ENCODE results near the gene GTPBP4. TPM values are rescaled to one million over a fixed set of nuclear protein-coding genes. Genes with fewer than 3 reads are reported as not detected.

The GTPBP4 gene
- total RNA-seq, 1 donor from 2014 or later: 14.1 TPM

- Histone ChIP-seq H3K9me3 (ENCODE audit: control insufficient read depth in 3 of 3, low read length in 3 of 3) (no peaks in the 10 kb centered on the region), H3K27me3 (ENCODE audit: control insufficient read depth in 3 of 3, insufficient read depth in 3 of 3, low read length in 3 of 3) (no peaks in the 10 kb centered on the region), H3K4me1 (ENCODE audit: control insufficient read depth in 3 of 3, insufficient read depth in 3 of 3, low read length in 3 of 3) (peaks cover 16 to 33% (median 27%) of the 10 kb centered on the region in 3 donors), H3K36me3 (ENCODE audit: control insufficient read depth in 3 of 3, insufficient read depth in 3 of 3, low read length in 3 of 3) (peaks cover 0 to 3% (median 2%) of the 10 kb centered on the region in 3 donors), H3K27ac (ENCODE audit: low read depth, low read length) (peak overlapping the region; percentile 96), H3K9ac (ENCODE audit: low read depth in 1 of 3, low read length in 3 of 3) (peak overlapping the region; percentile 94 to 96 (median 94)), H3K4me3 (ENCODE audit: low read length in 3 of 3) (peak overlapping the region; percentile 87 to 96 (median 94))
These were observed 689 bp upstream of the GTPBP4 start for GRCh38 chr10:987620-987869.

GRCh38 chr10:988667-989545 is 672 bp downstream of the GTPBP4 start:
- H3K27ac ChIP-seq (ENCODE audit: low read depth, low read length): peak overlapping the region; percentile 96

GRCh38 chr10:990808-991207 is 2.6 kb downstream of the GTPBP4 start:
- H3K36me3 ChIP-seq (ENCODE audit: control insufficient read depth in 3 of 3, insufficient read depth in 3 of 3, low read length in 3 of 3): peaks cover 11 to 22% (median 20%) of the 10 kb centered on the region in 3 donors
- H3K9ac ChIP-seq (ENCODE audit: low read depth in 1 of 3, low read length in 3 of 3): no peak overlapping the region
- H3K9me3 ChIP-seq (ENCODE audit: control insufficient read depth in 3 of 3, low read length in 3 of 3): no peaks in the 10 kb centered on the region
- no peak overlapping the region for H3K27ac ChIP-seq (ENCODE audit: low read depth, low read length)
- H3K4me3 ChIP-seq (ENCODE audit: low read length in 3 of 3): no peak overlapping the region
- no peaks in the 10 kb centered on the region for H3K27me3 ChIP-seq (ENCODE audit: control insufficient read depth in 3 of 3, insufficient read depth in 3 of 3, low read length in 3 of 3)
- H3K4me1 ChIP-seq (ENCODE audit: control insufficient read depth in 3 of 3, insufficient read depth in 3 of 3, low read length in 3 of 3): peaks cover 16 to 27% (median 24%) of the 10 kb centered on the region in 3 donors

More at GRCh38 chr10:988667-989545, 672 bp downstream of the GTPBP4 start:
- H3K9me3 ChIP-seq (ENCODE audit: control insufficient read depth in 3 of 3, low read length in 3 of 3): no peaks in the 10 kb centered on the region
- no peaks in the 10 kb centered on the region for H3K27me3 ChIP-seq (ENCODE audit: control insufficient read depth in 3 of 3, insufficient read depth in 3 of 3, low read length in 3 of 3)
- H3K4me3 ChIP-seq (ENCODE audit: low read length in 3 of 3): peak overlapping the region; percentile 87 to 96 (median 94)
- peaks cover 16 to 33% (median 27%) of the 10 kb centered on the region in 3 donors for H3K4me1 ChIP-seq (ENCODE audit: control insufficient read depth in 3 of 3, insufficient read depth in 3 of 3, low read length in 3 of 3)
- H3K36me3 ChIP-seq (ENCODE audit: control insufficient read depth in 3 of 3, insufficient read depth in 3 of 3, low read length in 3 of 3): peaks cover 2 to 11% (median 9%) of the 10 kb centered on the region in 3 donors
- peak overlapping the region; percentile 94 to 96 (median 94) for H3K9ac ChIP-seq (ENCODE audit: low read depth in 1 of 3, low read length in 3 of 3)

- no peak overlapping the region for H3K27ac ChIP-seq (ENCODE audit: low read depth, low read length)
- no peak overlapping the region for H3K4me3 ChIP-seq (ENCODE audit: low read length in 3 of 3)
- H3K27me3 ChIP-seq (ENCODE audit: control insufficient read depth in 3 of 3, insufficient read depth in 3 of 3, low read length in 3 of 3): no peaks in the 10 kb centered on the region
- no peak overlapping the region for H3K9ac ChIP-seq (ENCODE audit: low read depth in 1 of 3, low read length in 3 of 3)
- no peaks in the 10 kb centered on the region for H3K9me3 ChIP-seq (ENCODE audit: control insufficient read depth in 3 of 3, low read length in 3 of 3)
- H3K36me3 ChIP-seq (ENCODE audit: control insufficient read depth in 3 of 3, insufficient read depth in 3 of 3, low read length in 3 of 3): peaks cover 25 to 36% (median 33%) of the 10 kb centered on the region in 3 donors
- H3K4me1 ChIP-seq (ENCODE audit: control insufficient read depth in 3 of 3, insufficient read depth in 3 of 3, low read length in 3 of 3): peaks cover 10 to 20% (median 15%) of the 10 kb centered on the region in 3 donors
These were observed 4.2 kb downstream of the GTPBP4 start for GRCh38 chr10:992467-992866.

GRCh38 chr10:992871-993270 is 4.6 kb downstream of the GTPBP4 start:
- peaks cover 8 to 16% (median 11%) of the 10 kb centered on the region in 3 donors for H3K4me1 ChIP-seq (ENCODE audit: control insufficient read depth in 3 of 3, insufficient read depth in 3 of 3, low read length in 3 of 3)
- peaks cover 29 to 39% (median 37%) of the 10 kb centered on the region in 3 donors for H3K36me3 ChIP-seq (ENCODE audit: control insufficient read depth in 3 of 3, insufficient read depth in 3 of 3, low read length in 3 of 3)
- no peak overlapping the region for H3K9ac ChIP-seq (ENCODE audit: low read depth in 1 of 3, low read length in 3 of 3)
- no peaks in the 10 kb centered on the region for H3K9me3 ChIP-seq (ENCODE audit: control insufficient read depth in 3 of 3, low read length in 3 of 3)
- H3K27ac ChIP-seq (ENCODE audit: low read depth, low read length): no peak overlapping the region
- H3K27me3 ChIP-seq (ENCODE audit: control insufficient read depth in 3 of 3, insufficient read depth in 3 of 3, low read length in 3 of 3): no peaks in the 10 kb centered on the region
- H3K4me3 ChIP-seq (ENCODE audit: low read length in 3 of 3): no peak overlapping the region

- H3K27me3 ChIP-seq (ENCODE audit: control insufficient read depth in 3 of 3, insufficient read depth in 3 of 3, low read length in 3 of 3): no peaks in the 10 kb centered on the region
- H3K4me1 ChIP-seq (ENCODE audit: control insufficient read depth in 3 of 3, insufficient read depth in 3 of 3, low read length in 3 of 3): peaks cover 0 to 6% (median under 1%) of the 10 kb centered on the region in 3 donors
- no peak overlapping the region for H3K4me3 ChIP-seq (ENCODE audit: low read length in 3 of 3)
- no peaks in the 10 kb centered on the region for H3K9me3 ChIP-seq (ENCODE audit: control insufficient read depth in 3 of 3, low read length in 3 of 3)
- H3K9ac ChIP-seq (ENCODE audit: low read depth in 1 of 3, low read length in 3 of 3): no peak overlapping the region
- peaks cover 50 to 57% (median 52%) of the 10 kb centered on the region in 3 donors for H3K36me3 ChIP-seq (ENCODE audit: control insufficient read depth in 3 of 3, insufficient read depth in 3 of 3, low read length in 3 of 3)
- H3K27ac ChIP-seq (ENCODE audit: low read depth, low read length): no peak overlapping the region
These were observed 6.8 kb downstream of the GTPBP4 start for GRCh38 chr10:994836-995558.

- peaks cover 0 to 6% (median 0%) of the 10 kb centered on the region in 3 donors for H3K4me1 ChIP-seq (ENCODE audit: control insufficient read depth in 3 of 3, insufficient read depth in 3 of 3, low read length in 3 of 3)
- H3K36me3 ChIP-seq (ENCODE audit: control insufficient read depth in 3 of 3, insufficient read depth in 3 of 3, low read length in 3 of 3): peaks cover 54 to 60% (median 55%) of the 10 kb centered on the region in 3 donors
- H3K27ac ChIP-seq (ENCODE audit: low read depth, low read length): no peak overlapping the region
- H3K27me3 ChIP-seq (ENCODE audit: control insufficient read depth in 3 of 3, insufficient read depth in 3 of 3, low read length in 3 of 3): no peaks in the 10 kb centered on the region
- H3K4me3 ChIP-seq (ENCODE audit: low read length in 3 of 3): no peak overlapping the region
- H3K9me3 ChIP-seq (ENCODE audit: control insufficient read depth in 3 of 3, low read length in 3 of 3): no peaks in the 10 kb centered on the region
- no peak overlapping the region for H3K9ac ChIP-seq (ENCODE audit: low read depth in 1 of 3, low read length in 3 of 3)
These were observed 7.3 kb downstream of the GTPBP4 start for GRCh38 chr10:995559-995926.

- no peaks in the 10 kb centered on the region for H3K27me3 ChIP-seq (ENCODE audit: control insufficient read depth in 3 of 3, insufficient read depth in 3 of 3, low read length in 3 of 3)
- H3K9me3 ChIP-seq (ENCODE audit: control insufficient read depth in 3 of 3, low read length in 3 of 3): no peaks in the 10 kb centered on the region
- no peak overlapping the region for H3K9ac ChIP-seq (ENCODE audit: low read depth in 1 of 3, low read length in 3 of 3)
- H3K27ac ChIP-seq (ENCODE audit: low read depth, low read length): no peak overlapping the region
- peaks cover 0 to 2% (median 0%) of the 10 kb centered on the region in 3 donors for H3K4me1 ChIP-seq (ENCODE audit: control insufficient read depth in 3 of 3, insufficient read depth in 3 of 3, low read length in 3 of 3)
- H3K36me3 ChIP-seq (ENCODE audit: control insufficient read depth in 3 of 3, insufficient read depth in 3 of 3, low read length in 3 of 3): peaks cover 59 to 65% (median 59%) of the 10 kb centered on the region in 3 donors
- no peak overlapping the region for H3K4me3 ChIP-seq (ENCODE audit: low read length in 3 of 3)
These were observed 7.8 kb downstream of the GTPBP4 start for GRCh38 chr10:996031-996430.

GRCh38 chr10:997266-998022 is 9.2 kb downstream of the GTPBP4 start:
- H3K9ac ChIP-seq (ENCODE audit: low read depth in 1 of 3, low read length in 3 of 3): no peak overlapping the region
- no peak overlapping the region for H3K4me3 ChIP-seq (ENCODE audit: low read length in 3 of 3)
- no peaks in the 10 kb centered on the region for H3K4me1 ChIP-seq (ENCODE audit: control insufficient read depth in 3 of 3, insufficient read depth in 3 of 3, low read length in 3 of 3)
- no peak overlapping the region for H3K27ac ChIP-seq (ENCODE audit: low read depth, low read length)
- H3K9me3 ChIP-seq (ENCODE audit: control insufficient read depth in 3 of 3, low read length in 3 of 3): peaks cover 0 to 1% (median 0%) of the 10 kb centered on the region in 3 donors
- H3K27me3 ChIP-seq (ENCODE audit: control insufficient read depth in 3 of 3, insufficient read depth in 3 of 3, low read length in 3 of 3): no peaks in the 10 kb centered on the region
- H3K36me3 ChIP-seq (ENCODE audit: control insufficient read depth in 3 of 3, insufficient read depth in 3 of 3, low read length in 3 of 3): peaks cover 68 to 75% (median 69%) of the 10 kb centered on the region in 3 donors

All from skeletal muscle tissue (tissue), 4 donors.